UCSD-AML1 (cell line): ENCODE results near the gene AGTR1.
"Not testable (repeated sequence)": the region's sequence is repeated elsewhere in the genome, so short reads cannot be mapped to it uniquely, and the experiment has no call there.

Experiments
- DNase-seq: peaks from one replicate; lab custom pipeline; 2025; ENCODE audit not compliant: unreplicated experiment; lab: John Stamatoyannopoulos, UW

Gene AGTR1

DNA sequence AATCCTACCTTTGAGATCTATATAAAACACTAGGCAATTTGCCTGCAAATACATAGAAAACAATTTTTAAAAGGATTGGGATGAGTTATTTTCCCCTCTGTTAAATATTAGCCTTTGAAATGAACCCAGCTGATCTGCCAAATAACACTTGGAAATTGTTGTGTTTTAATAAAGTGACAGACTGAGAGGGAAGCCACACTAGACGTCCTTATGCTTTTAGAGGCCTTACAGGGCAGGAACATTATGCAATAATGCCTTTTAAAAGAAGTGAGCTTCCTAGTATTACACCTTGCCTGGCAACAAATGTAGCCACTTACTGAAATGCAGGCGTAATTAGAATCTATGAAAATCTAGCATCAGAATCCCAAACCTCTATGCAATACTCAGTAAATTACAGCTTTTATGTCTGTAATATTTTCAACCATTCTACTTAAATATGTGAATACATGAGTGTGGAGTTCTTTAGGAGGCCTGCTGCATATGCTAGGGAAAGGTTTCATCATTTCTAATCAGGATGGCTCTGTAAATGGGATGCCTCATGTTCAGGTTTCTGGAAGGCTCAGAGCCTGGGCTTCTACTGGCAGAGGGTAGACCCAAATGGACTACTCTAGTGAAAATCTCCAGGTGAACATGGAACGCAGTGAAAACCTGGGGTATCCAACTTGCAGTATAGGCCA, 20.3 kb downstream of the AGTR1 start:
- DNase-seq: no peak

DNA sequence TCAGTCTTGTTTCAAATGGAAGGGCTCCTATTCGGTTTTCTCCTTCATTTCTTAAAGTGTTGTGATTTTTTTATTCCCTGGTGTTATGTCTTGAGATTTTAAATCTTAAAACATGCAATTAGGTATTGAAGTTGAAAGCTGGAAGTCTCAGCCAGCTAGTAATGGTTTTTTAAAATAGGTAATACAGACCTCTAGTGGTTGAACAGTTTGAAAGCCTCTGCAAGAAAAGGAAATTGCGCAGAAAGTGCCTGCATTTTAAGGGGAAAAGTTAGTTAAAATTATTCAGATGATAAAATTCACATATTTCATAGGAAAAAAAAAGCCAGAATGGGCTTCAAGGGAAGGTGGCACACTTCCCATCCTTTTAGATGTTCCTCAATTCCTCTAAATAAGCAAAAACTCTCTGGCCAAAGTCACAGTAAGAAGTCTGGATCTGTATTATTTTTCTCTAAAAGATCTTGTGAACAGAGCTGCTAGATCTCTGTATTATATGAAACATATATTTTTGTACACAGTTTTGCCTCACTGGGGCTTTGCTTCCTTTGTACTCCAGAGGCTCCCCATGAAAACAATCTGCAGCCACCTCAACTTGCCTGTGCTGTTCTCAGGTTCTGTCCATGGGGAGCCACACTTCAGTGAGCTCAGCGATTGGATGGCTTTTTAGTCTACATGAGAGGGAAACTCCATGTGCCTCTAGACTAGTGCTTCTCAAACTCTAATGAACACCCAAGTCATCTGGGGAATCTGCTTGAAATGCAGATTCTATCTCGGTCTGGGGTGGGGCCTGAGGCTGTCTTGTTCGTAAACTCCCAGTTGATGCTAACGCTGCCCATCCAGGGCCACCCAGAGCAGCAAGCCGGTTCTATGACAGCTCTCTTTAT, 21.5 kb downstream of the AGTR1 start:
- DNase-seq: no peak

DNA sequence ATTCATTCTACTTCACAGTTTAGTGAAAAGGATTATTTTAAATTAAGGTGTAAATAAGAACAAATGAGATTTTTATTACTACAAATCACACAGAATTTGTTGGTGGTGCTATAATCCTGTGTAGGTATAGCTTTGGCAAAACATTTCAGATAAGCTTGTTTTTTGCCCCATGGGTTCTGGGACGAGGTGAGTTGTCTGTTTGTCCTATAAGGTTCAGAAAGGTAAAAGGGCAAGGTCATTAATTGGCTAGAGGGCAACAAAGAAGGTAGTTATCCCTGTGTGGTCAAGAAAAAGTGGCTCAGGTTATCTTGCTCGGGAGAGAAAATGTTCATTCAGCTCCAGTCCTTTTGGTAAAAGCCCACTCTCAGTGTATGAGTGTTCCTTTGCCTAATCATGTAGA, 23.2 kb downstream of the AGTR1 start:
- no peak for DNase-seq

DNA sequence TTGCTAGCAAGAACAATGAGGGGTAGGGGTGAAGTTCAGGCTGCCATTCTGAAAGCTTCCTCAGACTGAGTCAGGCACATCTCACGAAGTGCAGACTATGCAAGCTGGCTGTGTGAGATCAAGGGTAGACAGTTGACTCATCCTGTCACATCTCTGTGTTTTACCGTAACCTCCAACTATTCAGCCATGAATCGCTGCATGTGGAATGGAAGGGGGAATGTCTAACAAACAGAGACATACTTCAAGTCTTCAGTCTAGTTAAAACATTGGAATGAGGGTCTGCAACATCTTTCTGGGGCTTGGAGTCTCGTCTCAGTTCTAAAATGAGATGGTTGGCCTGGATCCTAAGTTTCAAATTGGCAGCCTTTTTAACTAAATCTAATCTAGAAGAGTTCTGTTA, 25.9 kb downstream of the AGTR1 start:
- DNase-seq: no peak

DNA sequence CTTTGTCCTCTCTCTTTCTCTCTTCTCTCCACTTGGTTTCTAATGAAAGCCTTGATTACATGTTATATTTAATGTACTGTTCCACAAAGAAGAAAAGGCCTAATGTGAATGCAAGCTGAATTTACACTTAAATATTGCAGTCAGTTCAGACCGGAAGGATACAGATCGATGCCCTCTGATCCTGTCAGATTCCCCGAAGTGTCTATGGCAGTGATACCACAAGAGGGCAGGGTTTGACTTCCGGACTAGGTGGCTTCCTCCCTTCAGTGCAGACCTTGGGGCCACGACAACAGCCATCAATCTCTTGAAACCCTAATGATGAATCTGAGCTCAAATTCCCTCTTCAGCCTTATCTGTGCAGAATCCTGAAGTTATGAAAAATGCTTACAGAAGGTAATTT, 29.5 kb downstream of the AGTR1 start:
- DNase-seq: no peak

DNA sequence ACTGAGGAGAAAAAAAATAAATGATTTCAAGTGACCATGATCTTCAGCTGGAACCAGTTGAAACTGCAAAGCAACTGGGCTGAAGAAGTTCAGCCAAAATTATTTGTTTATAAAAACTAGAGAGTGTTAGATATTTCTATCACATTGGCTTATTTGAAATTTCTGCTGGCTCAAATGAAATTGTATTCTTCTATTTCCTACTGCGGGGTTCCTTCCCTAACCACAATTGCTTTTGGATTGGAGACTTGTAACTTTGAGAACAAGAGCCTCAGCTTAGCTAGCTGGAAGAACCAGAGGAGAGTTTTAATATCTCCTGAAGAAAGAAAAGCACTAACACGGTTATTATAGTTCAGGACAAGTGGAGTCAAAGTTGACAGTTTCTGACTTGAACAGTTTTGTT, 31.1 kb downstream of the AGTR1 start:
- no peak for DNase-seq

DNA sequence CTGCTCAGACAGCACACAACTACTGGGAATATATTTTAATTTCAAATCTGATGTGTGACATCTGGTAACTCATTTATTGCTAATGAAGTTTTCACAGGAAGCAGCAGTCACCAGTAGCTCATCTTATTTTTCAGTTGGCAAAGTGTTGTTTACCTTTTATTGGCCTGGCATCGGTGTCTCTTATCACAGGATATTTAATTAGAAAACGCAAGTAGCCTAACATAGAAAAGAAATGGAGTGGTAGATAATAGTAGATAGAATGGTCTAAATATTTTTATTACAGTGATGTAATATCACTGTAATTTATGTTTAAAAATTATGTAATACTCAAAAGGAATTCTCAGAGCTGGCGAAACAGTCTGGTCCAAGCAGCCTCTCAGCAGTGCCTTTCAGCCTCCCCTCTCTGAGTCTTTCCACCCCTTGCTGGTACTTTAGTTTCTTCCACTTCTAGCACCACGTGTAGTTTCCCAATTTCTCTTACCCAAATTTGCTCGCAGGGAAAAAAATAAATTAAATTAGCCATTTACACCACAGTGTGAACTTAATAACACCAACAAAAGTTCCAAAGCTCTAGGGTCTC, 31.9 kb downstream of the AGTR1 start:
- no peak for DNase-seq

DNA sequence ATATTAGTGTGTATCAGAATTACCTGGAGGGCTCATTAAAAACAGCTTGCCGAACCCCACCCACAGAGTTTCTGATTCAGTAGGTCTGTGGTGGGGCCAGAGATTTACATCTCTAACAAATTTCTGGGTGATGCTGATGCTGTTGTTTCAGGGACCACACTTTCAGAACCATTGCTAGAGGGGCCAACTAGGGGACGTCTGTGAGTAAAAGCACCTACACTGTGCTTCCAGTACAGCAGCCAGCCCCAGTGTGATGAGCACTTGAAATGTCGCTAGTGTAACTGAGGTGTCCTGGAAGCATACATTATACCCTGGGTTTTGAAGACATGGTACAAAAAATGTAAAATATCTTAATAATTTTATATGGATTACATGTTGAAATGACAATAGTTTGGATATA, 33.0 kb downstream of the AGTR1 start:
- DNase-seq: no peak

DNA sequence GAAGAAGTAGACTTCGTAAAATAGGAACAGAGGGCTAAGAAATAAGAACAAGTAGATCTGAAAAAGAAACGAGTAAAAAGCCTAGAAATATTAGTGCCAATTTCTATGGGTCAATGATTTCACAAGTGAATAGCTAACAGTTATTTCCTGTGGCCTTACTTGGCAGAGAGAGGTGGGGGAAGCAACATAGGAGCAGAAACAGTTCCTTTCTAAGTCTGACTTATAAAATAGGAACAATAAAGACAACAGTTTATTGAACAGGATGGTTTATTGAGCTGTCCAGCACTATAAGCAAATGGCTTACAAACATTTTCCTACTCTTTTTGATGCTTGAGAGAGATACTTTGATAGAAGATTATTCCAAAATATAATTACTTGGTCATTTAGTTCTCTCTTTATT, 37.9 kb downstream of the AGTR1 start:
- no peak for DNase-seq

DNA sequence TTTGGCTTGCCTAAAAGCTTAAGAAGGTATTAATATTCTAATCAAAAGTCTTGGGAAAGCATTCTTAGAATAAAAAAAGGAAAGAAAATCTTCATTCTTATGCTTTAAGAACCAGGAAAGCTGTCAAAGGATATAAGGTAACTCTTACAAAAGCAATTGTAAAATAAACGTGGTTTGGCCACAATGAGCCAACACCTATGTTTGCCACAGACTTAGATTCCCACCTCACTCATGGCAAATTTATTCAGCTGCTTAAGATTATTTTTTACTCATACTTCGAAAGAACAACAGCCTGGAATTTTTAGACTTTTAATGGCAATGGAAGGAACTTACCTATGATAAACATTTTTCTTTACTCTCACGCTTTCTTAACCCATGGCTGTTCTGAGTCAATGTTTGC, 38.4 kb downstream of the AGTR1 start:
- no peak for DNase-seq

DNA sequence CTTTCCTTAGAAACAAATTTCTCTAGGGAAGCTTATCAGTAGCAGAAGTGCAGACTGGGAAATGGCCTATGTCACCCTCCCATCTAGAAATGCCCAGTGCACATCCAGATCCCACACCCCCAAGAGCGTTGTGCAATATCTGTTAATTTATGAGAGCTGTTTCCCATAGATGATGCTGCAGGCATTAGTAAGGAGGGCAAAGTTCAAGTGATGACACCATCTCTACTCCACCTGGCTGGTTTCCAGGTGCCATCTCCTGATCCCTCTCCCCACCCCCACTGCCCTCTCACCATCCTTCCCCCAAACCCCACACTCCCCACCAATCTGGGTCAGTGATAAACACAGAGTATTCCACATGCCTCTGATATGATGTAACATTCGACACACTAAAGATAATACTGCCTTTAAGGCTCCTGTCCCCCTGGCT, 39.4 kb downstream of the AGTR1 start:
- DNase-seq: no peak

DNA sequence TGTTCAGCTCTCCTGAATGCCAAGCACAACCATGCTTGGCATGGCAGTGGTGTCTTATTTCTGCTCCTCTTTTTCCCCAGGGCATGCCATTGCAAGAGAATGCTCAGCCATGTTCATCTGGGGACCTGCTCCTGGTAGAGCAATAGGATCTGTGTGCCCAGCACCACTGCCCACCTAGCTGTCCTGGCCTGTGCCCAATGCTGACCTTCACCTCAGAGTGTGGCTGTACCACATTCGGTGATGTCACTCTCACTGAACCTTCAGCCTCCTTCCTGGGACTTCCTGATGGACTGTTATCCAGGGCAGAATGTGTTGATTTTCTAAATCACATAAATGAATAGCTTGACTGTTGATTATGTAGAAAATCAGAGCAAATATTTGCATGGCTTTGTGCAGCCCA, 42.0 kb downstream of the AGTR1 start:
- DNase-seq: no peak

DNA sequence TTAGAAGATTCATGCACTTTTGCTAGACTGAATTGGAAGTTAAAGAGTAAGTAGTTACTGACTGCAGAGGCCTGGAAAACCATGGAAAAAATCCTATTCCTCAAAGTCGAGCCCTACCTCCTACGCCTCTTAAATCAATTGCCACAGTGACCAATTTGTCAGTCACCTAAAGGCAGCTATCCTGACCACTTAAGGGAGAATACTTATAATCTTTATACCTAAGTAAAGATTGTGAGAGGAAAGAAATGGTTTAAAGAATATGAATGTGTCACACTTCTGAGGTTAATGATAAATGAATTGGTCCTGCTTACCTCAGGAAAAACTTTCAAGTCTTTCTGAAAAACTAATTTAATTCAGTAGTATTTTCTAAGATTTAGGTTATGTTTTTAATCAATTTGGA, 42.6 kb downstream of the AGTR1 start:
- DNase-seq: no peak

DNA sequence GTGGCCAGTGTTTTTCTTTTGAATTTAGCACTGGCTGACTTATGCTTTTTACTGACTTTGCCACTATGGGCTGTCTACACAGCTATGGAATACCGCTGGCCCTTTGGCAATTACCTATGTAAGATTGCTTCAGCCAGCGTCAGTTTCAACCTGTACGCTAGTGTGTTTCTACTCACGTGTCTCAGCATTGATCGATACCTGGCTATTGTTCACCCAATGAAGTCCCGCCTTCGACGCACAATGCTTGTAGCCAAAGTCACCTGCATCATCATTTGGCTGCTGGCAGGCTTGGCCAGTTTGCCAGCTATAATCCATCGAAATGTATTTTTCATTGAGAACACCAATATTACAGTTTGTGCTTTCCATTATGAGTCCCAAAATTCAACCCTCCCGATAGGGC, 43.5 kb downstream of the AGTR1 start:
- no peak for DNase-seq

DNA sequence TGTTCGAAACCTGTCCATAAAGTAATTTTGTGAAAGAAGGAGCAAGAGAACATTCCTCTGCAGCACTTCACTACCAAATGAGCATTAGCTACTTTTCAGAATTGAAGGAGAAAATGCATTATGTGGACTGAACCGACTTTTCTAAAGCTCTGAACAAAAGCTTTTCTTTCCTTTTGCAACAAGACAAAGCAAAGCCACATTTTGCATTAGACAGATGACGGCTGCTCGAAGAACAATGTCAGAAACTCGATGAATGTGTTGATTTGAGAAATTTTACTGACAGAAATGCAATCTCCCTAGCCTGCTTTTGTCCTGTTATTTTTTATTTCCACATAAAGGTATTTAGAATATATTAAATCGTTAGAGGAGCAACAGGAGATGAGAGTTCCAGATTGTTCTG, 44.4 kb downstream of the AGTR1 start:
- DNase-seq: no peak

DNA sequence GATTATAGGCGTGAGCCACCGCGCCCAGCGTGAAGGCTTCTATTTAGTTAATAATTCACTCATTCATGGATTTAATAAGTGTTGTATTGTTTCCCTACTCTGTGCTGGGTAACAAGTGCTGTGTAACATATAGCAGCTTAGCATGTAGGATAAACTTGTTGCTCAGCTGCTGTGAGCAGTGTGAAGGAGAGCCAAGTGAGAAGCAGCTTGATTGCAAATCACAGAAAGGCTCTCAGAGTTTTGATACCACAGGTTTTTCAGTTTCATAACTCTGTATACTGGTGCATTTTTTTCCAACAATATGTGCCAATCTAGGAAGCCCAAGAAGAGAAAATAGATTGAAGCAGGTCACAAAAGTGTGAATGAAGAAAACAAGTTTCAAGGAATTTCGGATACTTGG, 48.4 kb downstream of the AGTR1 start:
- DNase-seq: no peak

DNA sequence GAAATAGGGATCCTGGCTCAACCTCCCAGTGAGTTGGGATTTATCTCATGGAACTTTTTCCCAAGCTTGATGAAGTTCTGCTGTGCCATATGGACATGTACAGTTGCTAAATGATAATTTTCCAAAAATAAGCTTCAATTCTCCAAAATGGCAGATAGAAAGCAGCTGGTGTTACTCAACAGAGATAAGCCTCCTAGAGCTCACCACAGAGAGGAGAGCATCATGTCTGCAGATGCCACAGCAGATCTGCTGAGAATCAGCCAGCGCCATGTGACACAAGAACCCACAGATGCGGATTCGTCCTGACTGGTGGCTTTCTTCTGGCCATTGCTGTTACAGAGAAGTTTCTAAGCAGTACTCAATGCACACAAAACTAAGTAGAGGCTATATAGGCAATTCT, 50.6 kb downstream of the AGTR1 start:
- DNase-seq: no peak

DNA sequence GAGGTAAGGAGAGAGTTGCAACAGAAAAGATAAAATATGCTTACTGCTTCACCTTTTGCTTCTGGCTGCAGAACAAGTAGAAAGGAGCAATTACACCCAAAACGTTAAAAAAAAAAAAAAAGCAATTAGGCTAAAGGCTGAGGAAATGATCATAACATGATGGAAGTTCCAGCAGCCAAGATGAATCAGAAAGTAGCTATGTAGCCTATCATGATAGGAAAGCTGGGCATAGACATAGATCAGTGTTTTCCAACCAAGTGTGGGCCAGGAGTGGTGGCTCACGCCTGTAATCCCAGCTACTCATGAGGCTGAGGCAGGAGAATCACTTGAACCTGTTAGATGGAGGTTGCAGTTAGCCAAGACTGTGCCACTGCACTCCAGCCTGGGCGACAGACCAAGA, 52.6 kb downstream of the AGTR1 start:
- no peak for DNase-seq

DNA sequence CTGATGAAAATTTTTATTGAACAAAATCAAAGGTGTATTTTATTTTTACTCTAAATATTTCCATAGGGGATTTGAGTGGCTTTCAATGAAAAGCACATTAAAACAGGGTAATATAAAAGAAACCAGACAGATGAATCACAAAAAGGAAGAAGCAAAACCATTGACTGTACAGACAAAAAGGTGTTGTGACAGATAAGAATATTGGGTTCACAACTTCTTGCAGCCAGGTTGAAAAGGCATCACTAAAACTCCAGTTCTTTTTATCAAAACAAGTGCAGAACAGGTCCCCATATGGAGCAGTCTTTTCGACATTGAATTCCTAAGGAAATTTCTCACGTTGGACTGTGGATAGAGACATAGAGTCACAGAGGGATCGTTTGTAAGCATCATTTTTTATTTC, 53.8 kb downstream of the AGTR1 start:
- no peak for DNase-seq

DNA sequence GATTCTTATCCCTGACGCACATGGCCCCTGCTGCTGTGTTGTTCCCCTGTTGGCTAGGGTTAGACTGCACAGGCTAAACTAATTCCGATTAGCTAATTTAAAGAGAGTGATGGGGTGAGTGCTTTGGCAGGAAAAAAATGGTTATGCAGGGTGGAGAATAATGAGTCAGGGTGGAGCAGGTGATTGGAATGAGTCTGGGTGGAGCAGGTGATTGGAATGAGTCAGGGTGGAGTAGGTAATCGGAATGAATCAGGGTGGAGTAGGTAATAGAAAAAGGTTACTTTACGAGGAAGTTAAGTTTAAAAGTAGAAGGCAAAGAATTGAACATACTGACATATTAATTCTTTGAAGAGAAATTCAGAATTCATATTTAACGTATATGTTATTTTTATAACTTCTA, 55.7 kb downstream of the AGTR1 start:
- DNase-seq: not testable (repeated sequence)

DNA sequence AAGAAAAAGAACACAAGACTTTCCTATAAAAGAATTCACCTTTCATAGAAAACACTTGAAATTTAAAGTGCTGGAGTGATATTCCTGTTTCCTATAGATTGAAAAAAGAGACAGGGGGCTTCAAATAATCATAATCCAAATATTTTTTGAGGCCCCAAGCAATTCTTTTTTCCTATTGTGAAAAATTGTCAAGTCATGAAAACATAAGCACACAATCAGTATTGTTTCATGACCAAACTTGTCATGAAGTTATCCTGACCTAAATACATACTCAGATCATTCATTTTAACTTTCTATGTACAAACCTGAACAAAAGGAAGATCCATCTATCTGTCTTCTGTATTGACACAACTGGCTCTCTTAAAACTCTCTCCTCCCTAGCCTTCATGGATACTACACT, 57.9 kb downstream of the AGTR1 start:
- no peak for DNase-seq

DNA sequence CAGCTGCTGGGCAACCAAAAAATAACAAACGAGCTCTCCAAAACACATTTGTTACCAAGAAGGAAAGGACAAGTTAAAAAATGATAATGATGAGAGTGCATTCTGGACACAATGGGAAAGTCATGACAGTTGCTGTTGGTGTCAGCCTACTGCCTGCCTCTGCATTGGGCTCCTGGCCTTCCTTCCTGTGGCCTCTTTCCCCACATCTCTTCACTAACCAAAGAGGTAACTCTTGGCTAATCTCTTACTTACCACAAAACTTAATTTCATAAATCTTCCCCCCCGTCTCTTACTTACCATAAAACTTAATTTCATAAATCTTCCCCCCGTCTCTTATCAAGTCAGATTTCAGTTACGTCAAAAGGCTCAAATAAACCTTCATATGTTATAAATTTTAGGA, 58.6 kb downstream of the AGTR1 start:
- DNase-seq: no peak
